GM12878 (cell line): ENCODE results near the gene KDM5B. TPM values are rescaled to one million over a fixed set of nuclear protein-coding genes. Genes with fewer than 3 reads are reported as not detected.
A peak's percentile ranks its signal among the peaks of the same experiment; 100 is the strongest.

ENCODE experiments used
- ATAC-seq: fragments of 200-7000 bp; cut with Tn5 transposase; 3 replicates; pipeline ENCODE4 v1.9.1; 2020; ENCODE audit warnings: mild to moderate bottlenecking, moderate library complexity
- BruUV-seq: library from RNA; stranded (reverse); fragments of 400-500 nt; replicated peaks from 2 replicates; lab custom pipeline; 2021; lab: Mats Ljungman, UMichigan
- CTCF ChIA-PET: fragments of 300-600 bp; sonication (Branson Sonifier 250); formaldehyde crosslinking; extraction: SDS; loops from one replicate; lab custom pipeline; 2021; ENCODE audit warnings: inconsistent platforms; lab: Yijun Ruan, JAX
- POLR2A ChIA-PET: fragments of 350-600 bp; formaldehyde crosslinking; extraction: SDS; loops from one replicate; lab custom pipeline; 2021; ENCODE audit warnings: inconsistent platforms; lab: Charles Lee
- RAD21 ChIA-PET: fragments of 300-600 bp; sonication (Branson Sonifier 250); formaldehyde crosslinking; loops from one replicate; lab custom pipeline; 2023; ENCODE audit warnings: antibody characterized with exemption; ENCODE audit not compliant: unreplicated experiment; lab: Charles Lee
- SMC1A ChIA-PET: fragments of 300-600 bp; sonication (Branson Sonifier 250); formaldehyde crosslinking; loops from one replicate; lab custom pipeline; 2023; ENCODE audit not compliant: unreplicated experiment, uncharacterized antibody; lab: Charles Lee
- DNase-seq: peaks from one replicate; pipeline ENCODE4 v3.0.0-alpha.2; 2011; ENCODE audit warnings: low read depth, low spot score
- FAIRE-seq: peaks from 3 replicates; lab custom pipeline; 2011; peaks lifted over from hg19 to GRCh38; lab: Jason Lieb, UNC
- H2AFZ ChIP-seq: 2 replicates; pipeline ENCODE4 v1.6.0; 2011; ENCODE audit warnings: low read depth, low read length, control low read depth; ENCODE audit not compliant: control insufficient read depth
- H3K27ac ChIP-seq: 2 replicates; pipeline ENCODE4 v1.5.1; 2011; ENCODE audit warnings: control low read depth; ENCODE audit not compliant: control insufficient read depth, insufficient read depth
- H3K27me3 ChIP-seq, 2 experiments: replicated peaks in 1 of 2; 2 replicates each; pipeline versions ENCODE4 v1.6.0 to v1.6.1; 2011; ENCODE audit warnings: low read length in 1 of 2; ENCODE audit not compliant: control insufficient read depth in 2 of 2, insufficient read depth in 2 of 2
- H3K36me3 ChIP-seq, 2 experiments: 2 replicates each; pipeline ENCODE4 v1.5.1; 2011; ENCODE audit warnings: low read length in 1 of 2; ENCODE audit not compliant: control insufficient read depth in 2 of 2, insufficient read depth in 2 of 2
- H3K4me1 ChIP-seq: 2 replicates; pipeline ENCODE4 v1.6.1; 2011; ENCODE audit warnings: mild to moderate bottlenecking, low read length, moderate library complexity, mixed read lengths; ENCODE audit not compliant: control insufficient read depth, insufficient read depth
- H3K4me2 ChIP-seq: 2 replicates; pipeline ENCODE4 v1.6.0; 2011; ENCODE audit warnings: control low read depth; ENCODE audit not compliant: control insufficient read depth, insufficient read depth
- H3K4me3 ChIP-seq: fragments of 200-600 bp; sonication (generic); 2 replicates; pipeline ENCODE4 v1.5.1; 2016
- H3K79me2 ChIP-seq: 2 replicates; pipeline ENCODE4 v1.6.0; 2011; ENCODE audit warnings: low read length; ENCODE audit not compliant: control insufficient read depth, insufficient read depth
- H3K9ac ChIP-seq: 2 replicates; pipeline ENCODE4 v1.8.0; 2011; ENCODE audit warnings: low read length, control low read depth, mixed read lengths; ENCODE audit not compliant: control insufficient read depth, insufficient read depth
- H3K9me3 ChIP-seq: replicated peaks from 3 replicates; pipeline ENCODE4 v1.5.1; 2011; ENCODE audit warnings: mild to moderate bottlenecking, low read length; ENCODE audit not compliant: control insufficient read depth, insufficient read depth
- H4K20me1 ChIP-seq: 2 replicates; pipeline ENCODE4 v1.6.0; 2011; ENCODE audit not compliant: control insufficient read depth, insufficient read depth
- IRF5 ChIP-seq: fragments of 450-650 bp; IDR thresholded peaks from 2 replicates; pipeline ENCODE4 v1.6.1; 2017; ENCODE audit warnings: borderline replicate concordance
- JUND ChIP-seq: IDR thresholded peaks from 2 replicates; pipeline ENCODE4 v1.6.1; 2012; ENCODE audit warnings: low read depth, mild to moderate bottlenecking, low read length, improper control_type of control experiment, moderate library complexity
- MYB ChIP-seq: fragments of 150-350 bp; IDR thresholded peaks from 2 replicates; pipeline ENCODE4 v1.6.1; 2014; ENCODE audit warnings: mild to moderate bottlenecking, low read depth, low read length, borderline replicate concordance
- PAX5 ChIP-seq: IDR thresholded peaks from 2 replicates; pipeline ENCODE4 v1.6.1; 2011; ENCODE audit warnings: low read depth, low read length, borderline replicate concordance
- POLR2A ChIP-seq: IDR thresholded peaks from 2 replicates; pipeline ENCODE4 v1.6.1; 2011; ENCODE audit warnings: low read depth, mild to moderate bottlenecking, low read length
- PRDM15 ChIP-seq: fragments of 450-650 bp; formaldehyde crosslinking; IDR thresholded peaks from 2 replicates; pipeline ENCODE4 v1.4.0; 2020; ENCODE audit warnings: mild to moderate bottlenecking, moderate library complexity
- SUZ12 ChIP-seq: fragments of 200-600 bp; sonication (generic); IDR thresholded peaks from one replicate; pipeline ENCODE4 v1.6.1; 2018; ENCODE audit warnings: antibody characterized with exemption, mild to moderate bottlenecking; ENCODE audit not compliant: unreplicated experiment
- TAF1 ChIP-seq: IDR thresholded peaks from 2 replicates; pipeline ENCODE4 v1.6.1; 2011; ENCODE audit warnings: mild to moderate bottlenecking, low read depth, low read length, borderline replicate concordance
- WRNIP1 ChIP-seq: IDR thresholded peaks from 2 replicates; pipeline ENCODE4 v1.6.1; 2011; ENCODE audit warnings: low read depth, low read length, improper control_type of control experiment, borderline replicate concordance
- ZSCAN29 ChIP-seq: fragments of 450-650 bp; IDR thresholded peaks from 2 replicates; pipeline ENCODE4 v1.6.1; 2017; ENCODE audit warnings: mild to moderate bottlenecking, moderate library complexity
- WGBS: methylation state at CpG from one replicate; pipeline ENCODE4 v1.1.6; 2016; ENCODE audit warnings: low lambda C conversion rate; ENCODE audit not compliant: insufficient replicate concordance, insufficient coverage; ENCODE audit errors: missing lambda C conversion rate; 5-methylcytosine and 5-hydroxymethylcytosine counted together
- in situ Hi-C: fragments of 300-500 bp; cut with MboI; formaldehyde crosslinking; loops from 9 replicates; pipeline ENCODE4 v1.14.3; 2018; ENCODE audit warnings: mixed read lengths
- intact Hi-C: fragments of 100-400 bp; cut with micrococcal nuclease; formaldehyde crosslinking; loops from one replicate; pipeline ENCODE4 v1.14.2; 2022; ENCODE audit not compliant: unreplicated experiment
- polyA plus RNA-seq, 11 experiments: library from polyadenylated mRNA; depleted of rRNA in 4 of 11; unstranded in 6 of 11; stranded (reverse) in 5 of 11; fragments of >200 nt; fragmentation: Nextera tagmentation in 4 of 11; fragmentation: Illumina TruSeq in 1 of 11; extraction: Ambion mirVana in 4 of 11; extraction: Trizol in 1 of 11; gene quantifications; 1 replicate in 1 of 11; 2 replicates in 10 of 11; pipeline versions ENCODE4 v1.2.1 to v1.2.3, GENCODE V29; 2011 to 2016; ENCODE audit warnings: inconsistent platforms in 2 of 11, missing spikeins in 2 of 11, low read depth in 1 of 11
- total RNA-seq, 4 experiments: library from RNA; depleted of rRNA in 3 of 4; stranded (reverse); fragments of >200 nt in 3 of 4; fragmentation: Illumina TruSeq in 1 of 4; extraction: Trizol in 1 of 4; gene quantifications; 2 replicates each; pipeline versions ENCODE4 v1.2.1 to v1.2.3, GENCODE V29; 2013 to 2021

KDM5B gene
- total and polyA plus RNA-seq, 10 of the 15 experiments (the other 5 are each of a cell fraction or from before 2014, with no cell fraction given): 1.7 to 26.6 (median 8.1) TPM

DNA sequence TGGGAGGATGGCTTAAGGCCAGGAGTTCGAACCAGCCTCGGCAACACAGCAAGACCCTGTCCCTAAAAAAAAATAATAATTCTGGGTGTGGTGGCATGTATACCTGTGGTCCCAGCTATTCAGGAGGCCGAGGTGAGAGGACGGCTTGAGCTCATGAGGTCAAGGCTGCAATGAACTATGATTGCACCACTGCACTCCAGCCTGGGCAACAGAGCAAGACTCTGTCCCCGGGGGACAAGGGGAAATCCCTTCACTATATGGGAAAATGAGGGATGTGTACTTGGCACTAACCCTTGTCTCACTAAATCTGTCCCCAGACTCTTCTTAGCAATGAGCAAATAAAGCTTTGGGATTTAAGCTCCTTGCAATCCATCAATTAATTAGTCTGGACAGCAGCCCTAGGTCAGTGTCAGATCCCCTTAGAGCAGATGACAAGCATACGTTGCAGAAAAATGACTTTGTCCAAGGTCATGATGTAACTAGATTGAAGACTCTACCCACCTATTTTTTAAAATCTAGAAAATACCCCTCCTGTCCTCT, 9.4 kb downstream of the KDM5B start:
- Histone ChIP-seq H3K9ac (no peak overlapping the region), H3K4me1 (0 out of 2 replicates have a peak, but pooled peaks cover 7% of the 10 kb centered on the region), H4K20me1 (peaks cover 4% of the 10 kb centered on the region; the same call in 1 of the 2 replicates), H3K36me3 (no peaks in the 10 kb centered on the region), H3K27ac (no peak overlapping the region), H3K79me2 (peaks cover 9% of the 10 kb centered on the region), H3K4me3 (no peak overlapping the region), H2AFZ (no peak overlapping the region), H3K9me3 (no peaks in the 10 kb centered on the region; the same call in 2 of the 3 replicates), H3K4me2 (peak overlapping the region; percentile 33; the same call in 1 of the 2 replicates), H3K27me3 (no peaks in the 10 kb centered on the region)
- 39% methylated on average over 6 of the region's 6 CpGs for WGBS
- FAIRE-seq (no peak), ATAC-seq (no peak), DNase-seq (no peak)
- intact Hi-C loops (no loop called here), in situ Hi-C loops (no loop called here)
- CTCF ChIA-PET: interaction anchor here (1.2 to 1.3 kb wide), 3 partner anchors 11 to 470 kb away, joined by 3 to 4 read pairs (median 3); partner anchors contain the start of gene PCAT6
- RAD21 ChIA-PET: no interaction called here
- POLR2A ChIA-PET: no interaction called here
- SMC1A ChIA-PET: no interaction called here
- BruUV-seq: no TSS peak
- TF ChIP-seq POLR2A: no peak
- TF ChIP-seq SUZ12: no peak
- TF ChIP-seq MYB: no peak
- TF ChIP-seq PRDM15: no peak
- TF ChIP-seq IRF5: no peak
- TF ChIP-seq WRNIP1: no peak
- TF ChIP-seq JUND: no peak
- no peak for TF ChIP-seq TAF1
- no peak for TF ChIP-seq PAX5
- no peak for TF ChIP-seq ZSCAN29
